CD14-positive monocyte (primary cell): ENCODE results near the gene HTRA2. TPM values are rescaled to one million over a fixed set of nuclear protein-coding genes. Genes with fewer than 3 reads are reported as not detected.
A peak's percentile ranks its signal among the peaks of the same experiment; 100 is the strongest.

Experiments
- DNase-seq, 3 donors: peaks; one replicate each; pipeline ENCODE4 v3.0.0-alpha.2; 2011 to 2022
- H2AFZ ChIP-seq: 2 replicates; pipeline ENCODE4 v1.6.0; 2012; ENCODE audit warnings: mild to moderate bottlenecking, low read depth, low read length, inconsistent platforms; ENCODE audit not compliant: insufficient read depth, poor library complexity, severe bottlenecking
- H3K27ac ChIP-seq, 2 donors: 1 replicate in 1 of 2; 2 replicates in 1 of 2; pipeline ENCODE4 v1.5.1; 2012 to 2013; ENCODE audit warnings: low read length in 2 of 2, control low read depth in 1 of 2, inconsistent platforms in 1 of 2, low read depth in 1 of 2, mild to moderate bottlenecking in 1 of 2
- H3K27me3 ChIP-seq, 2 donors: one replicate each; pipeline versions ENCODE4 v1.6.0 to v1.6.1; 2011 to 2013; ENCODE audit warnings: low read length in 2 of 2; ENCODE audit not compliant: control insufficient read depth in 2 of 2, insufficient read depth in 2 of 2
- H3K36me3 ChIP-seq, 2 donors: replicated peaks in 1 of 2; 1 replicate in 1 of 2; 2 replicates in 1 of 2; pipeline versions ENCODE4 v1.5.1 to v1.6.1; 2012 to 2013; ENCODE audit warnings: low read length in 2 of 2, control low read depth in 1 of 2, inconsistent platforms in 1 of 2, mild to moderate bottlenecking in 1 of 2; ENCODE audit not compliant: insufficient read depth in 2 of 2, control insufficient read depth in 1 of 2
- H3K4me1 ChIP-seq, 2 donors: 1 replicate in 1 of 2; 2 replicates in 1 of 2; pipeline versions ENCODE4 v1.5.1 to v1.6.1; 2012 to 2013; ENCODE audit warnings: low read length in 2 of 2, control low read depth in 1 of 2, inconsistent platforms in 1 of 2, mild to moderate bottlenecking in 1 of 2, moderate library complexity in 1 of 2; ENCODE audit not compliant: insufficient read depth in 2 of 2, control insufficient read depth in 1 of 2
- H3K4me2 ChIP-seq: replicated peaks from 2 replicates; pipeline ENCODE3; 2012; ENCODE audit warnings: low read length, moderate library complexity, mild to moderate bottlenecking; ENCODE audit not compliant: poor library complexity, severe bottlenecking; ENCODE audit errors: extremely low read depth
- H3K4me3 ChIP-seq, 3 experiments: fragments of 200-600 bp in 1 of 3; sonication (generic) in 1 of 3; replicated peaks in 1 of 3; 1 replicate in 2 of 3; 2 replicates in 1 of 3; pipeline ENCODE4 v1.5.1; 2011 to 2013; ENCODE audit warnings: low read length in 3 of 3, mild to moderate bottlenecking in 3 of 3, control low read depth in 2 of 3, low read depth in 2 of 3, inconsistent platforms in 1 of 3, moderate library complexity in 1 of 3
- H3K79me2 ChIP-seq: 2 replicates; pipeline ENCODE4 v1.6.0; 2012; ENCODE audit warnings: mild to moderate bottlenecking, control low read depth, inconsistent platforms, low read length, moderate library complexity; ENCODE audit not compliant: insufficient read depth
- H3K9ac ChIP-seq: 2 replicates; pipeline ENCODE4 v1.6.0; 2017; ENCODE audit warnings: low read length, mild to moderate bottlenecking; ENCODE audit not compliant: insufficient read depth, poor library complexity, severe bottlenecking
- H3K9me3 ChIP-seq, 2 donors: replicated peaks in 1 of 2; 1 replicate in 1 of 2; 2 replicates in 1 of 2; pipeline versions ENCODE4 v1.5.1 to v1.6.1; 2012 to 2013; ENCODE audit warnings: low read length in 2 of 2, control low read depth in 1 of 2; ENCODE audit not compliant: control insufficient read depth in 1 of 2, insufficient read depth in 1 of 2
- H4K20me1 ChIP-seq: 2 replicates; pipeline ENCODE4 v1.6.0; 2012; ENCODE audit warnings: mild to moderate bottlenecking, low read length, control low read depth, moderate library complexity; ENCODE audit not compliant: insufficient read depth
- H3K27ac Mint-ChIP-seq, 7 donors: one replicate each; pipeline ENCODE4 v1.8.0; 2020; ENCODE audit warnings: mild to moderate bottlenecking in 7 of 7, mixed read lengths in 7 of 7, moderate library complexity in 6 of 7, inconsistent platforms in 2 of 7
- H3K27me3 Mint-ChIP-seq, 3 donors: one replicate each; pipeline ENCODE4 v1.8.0; 2021 to 2022; ENCODE audit warnings: low read depth in 3 of 3, mild to moderate bottlenecking in 3 of 3, mixed read lengths in 3 of 3, moderate library complexity in 3 of 3, inconsistent platforms in 1 of 3
- H3K36me3 Mint-ChIP-seq, 2 donors: one replicate each; pipeline ENCODE4 v1.8.0; 2020; ENCODE audit warnings: mixed read lengths in 2 of 2, inconsistent platforms in 1 of 2, mild to moderate bottlenecking in 1 of 2
- H3K4me1 Mint-ChIP-seq: one replicate; pipeline ENCODE4 v1.8.0; 2020; ENCODE audit warnings: mild to moderate bottlenecking, mixed read lengths
- H3K4me3 Mint-ChIP-seq, 2 donors: one replicate each; pipeline ENCODE4 v1.8.0; 2020; ENCODE audit warnings: mild to moderate bottlenecking in 2 of 2, mixed read lengths in 2 of 2, moderate library complexity in 1 of 2
- H3K9me3 Mint-ChIP-seq, 7 donors: one replicate each; pipeline ENCODE4 v1.8.0; 2020 to 2022; ENCODE audit warnings: mixed read lengths in 7 of 7, mild to moderate bottlenecking in 6 of 7, moderate library complexity in 6 of 7, inconsistent platforms in 2 of 7
- WGBS: methylation state at CpG from one replicate; pipeline ENCODE4 v1.1.5; 2013; ENCODE audit warnings: missing lambda C conversion rate; ENCODE audit not compliant: insufficient coverage; 5-methylcytosine and 5-hydroxymethylcytosine counted together
- intact Hi-C, 2 donors: fragments of 100-400 bp; cut with micrococcal nuclease; formaldehyde crosslinking; loops; one replicate each; pipeline versions ENCODE4 v1.15.0 to v1.15.1; 2023
- polyA plus RNA-seq, 3 donors: library from polyadenylated mRNA; depleted of rRNA in 1 of 3; unstranded in 2 of 3; stranded (reverse) in 1 of 3; fragments of 300-500 nt in 2 of 3; fragments of >200 nt in 1 of 3; fragmentation: Illumina TruSeq in 2 of 3; gene quantifications; 1 replicate in 2 of 3; 2 replicates in 1 of 3; pipeline ENCODE4 v1.2.3, GENCODE V29; 2012 to 2021
- TF ChIP-seq, protein P1 (sequence below): fragments of 200-600 bp; IDR thresholded peaks from one replicate; pipeline ENCODE4 v1.8.0; 2022; ENCODE audit warnings: antibody characterized with exemption, mild to moderate bottlenecking

The HTRA2 gene
- polyA plus RNA-seq, 3 donors = 11.3 to 20.5 (median 15.0) TPM

DNA sequence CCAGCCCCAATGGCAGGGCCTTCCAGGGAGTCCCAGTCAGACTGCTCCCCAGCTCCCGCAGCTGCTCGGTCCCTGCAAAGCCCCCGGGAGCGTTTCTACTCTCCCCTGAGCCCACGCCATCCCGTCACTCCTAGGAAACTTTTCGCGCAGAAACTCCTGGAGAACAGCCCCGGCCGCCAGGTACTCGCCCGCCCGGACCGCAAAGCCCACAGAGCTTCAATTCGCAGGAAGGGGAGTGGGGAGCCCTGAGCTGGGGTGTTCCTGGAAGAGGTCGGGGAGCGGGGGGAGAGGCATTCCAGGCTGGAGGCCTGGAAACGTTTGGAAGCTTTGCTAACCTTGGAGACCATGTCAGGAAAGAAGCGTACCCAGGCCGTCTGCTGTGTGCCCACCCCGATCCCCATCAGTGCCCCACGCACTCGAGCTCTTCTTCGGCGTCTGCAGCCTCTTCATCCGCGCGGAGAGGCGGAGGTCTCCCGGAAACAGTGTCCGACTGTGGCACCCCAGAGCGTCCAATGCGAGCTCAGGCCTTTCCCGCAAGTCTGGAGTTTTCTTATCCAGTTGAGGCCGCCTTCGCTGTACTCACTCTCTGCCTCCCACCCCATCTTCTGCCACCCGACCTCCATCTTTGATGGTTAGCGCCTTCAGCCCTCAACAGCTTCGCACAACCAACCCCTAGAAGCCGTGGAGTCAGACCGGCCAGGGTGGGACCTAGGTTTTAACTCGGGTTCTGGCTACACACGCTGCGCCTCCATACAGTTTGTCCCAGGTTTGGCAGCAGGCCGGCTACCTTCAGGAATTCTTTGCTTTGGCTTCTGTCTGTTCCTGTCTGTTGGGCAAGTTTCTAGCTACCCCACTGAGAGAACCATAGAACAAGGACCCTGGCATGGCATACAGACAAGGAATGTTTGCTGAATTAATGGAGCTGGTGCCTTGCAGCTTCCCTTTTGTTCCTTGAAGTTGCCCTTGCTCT lies 25.9 kb upstream of the HTRA2 start:
- no peaks in the 10 kb centered on the region for H3K36me3 ChIP-seq
- intact Hi-C loops = no loop called here
- H3K9me3 ChIP-seq = peaks cover 0 to 11% of the 10 kb centered on the region in 2 donors
- H2AFZ ChIP-seq = peak overlapping the region; percentile 92
- Mint-ChIP-seq H3K27ac (peak overlapping the region; percentile 78 to 94 (median 88)), H3K36me3 (peaks cover 42 to 47% of the 10 kb centered on the region in 2 donors), H3K9me3 (peaks cover 0 to 15% (median 6%) of the 10 kb centered on the region in 7 donors), H3K27me3 (peaks cover 42 to 57% (median 46%) of the 10 kb centered on the region in 3 donors), H3K4me1 (peaks cover 69% of the 10 kb centered on the region), H3K4me3 (peak overlapping the region; percentile 88 to 96)
- peak overlapping the region; percentile 39 to 85 (median 77) for H3K4me3 ChIP-seq
- no peaks in the 10 kb centered on the region for H4K20me1 ChIP-seq
- peaks cover 69 to 75% of the 10 kb centered on the region in 2 donors for H3K4me1 ChIP-seq
- TF ChIP-seq, protein P1, sequence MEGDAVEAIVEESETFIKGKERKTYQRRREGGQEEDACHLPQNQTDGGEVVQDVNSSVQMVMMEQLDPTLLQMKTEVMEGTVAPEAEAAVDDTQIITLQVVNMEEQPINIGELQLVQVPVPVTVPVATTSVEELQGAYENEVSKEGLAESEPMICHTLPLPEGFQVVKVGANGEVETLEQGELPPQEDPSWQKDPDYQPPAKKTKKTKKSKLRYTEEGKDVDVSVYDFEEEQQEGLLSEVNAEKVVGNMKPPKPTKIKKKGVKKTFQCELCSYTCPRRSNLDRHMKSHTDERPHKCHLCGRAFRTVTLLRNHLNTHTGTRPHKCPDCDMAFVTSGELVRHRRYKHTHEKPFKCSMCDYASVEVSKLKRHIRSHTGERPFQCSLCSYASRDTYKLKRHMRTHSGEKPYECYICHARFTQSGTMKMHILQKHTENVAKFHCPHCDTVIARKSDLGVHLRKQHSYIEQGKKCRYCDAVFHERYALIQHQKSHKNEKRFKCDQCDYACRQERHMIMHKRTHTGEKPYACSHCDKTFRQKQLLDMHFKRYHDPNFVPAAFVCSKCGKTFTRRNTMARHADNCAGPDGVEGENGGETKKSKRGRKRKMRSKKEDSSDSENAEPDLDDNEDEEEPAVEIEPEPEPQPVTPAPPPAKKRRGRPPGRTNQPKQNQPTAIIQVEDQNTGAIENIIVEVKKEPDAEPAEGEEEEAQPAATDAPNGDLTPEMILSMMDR = no peak
- H3K9ac ChIP-seq = peak overlapping the region; percentile 75
- H3K27me3 ChIP-seq = peaks cover 32 to 47% of the 10 kb centered on the region in 2 donors
- peak overlapping the region; percentile 74 to 89 for H3K27ac ChIP-seq
- H3K79me2 ChIP-seq = peaks cover 28% of the 10 kb centered on the region
- 52% methylated on average over 45 of the region's 45 CpGs for WGBS
- peak overlapping the region; percentile 88 for H3K4me2 ChIP-seq
- no peak for DNase-seq

DNA sequence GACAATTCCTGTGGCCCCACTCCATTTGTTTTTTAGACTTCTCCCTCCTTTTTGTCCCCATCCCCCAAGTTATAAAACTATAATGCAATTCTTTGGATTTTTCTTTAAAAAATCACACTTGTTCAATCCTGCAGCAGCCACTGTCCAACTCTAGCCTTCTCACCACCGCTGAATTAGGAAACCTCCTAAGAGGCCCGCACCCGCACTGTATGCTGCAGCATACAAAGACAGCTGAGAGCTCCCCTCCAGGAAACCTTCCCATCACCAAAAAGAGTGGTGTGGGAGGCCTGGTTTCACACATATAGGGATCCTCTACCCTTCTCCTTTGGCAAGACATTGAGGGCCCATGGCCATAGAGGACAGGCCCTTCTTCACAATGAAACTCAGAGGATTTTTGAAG lies 25.1 kb upstream of the HTRA2 start:
- peak overlapping the region; percentile 25 to 94 (median 79) for H3K27ac Mint-ChIP-seq
- H3K4me1 ChIP-seq = peaks cover 61 to 67% of the 10 kb centered on the region in 2 donors
- peak overlapping the region; percentile 59 to 96 for H3K4me3 Mint-ChIP-seq
- H3K9me3 ChIP-seq = peaks cover 0 to 7% of the 10 kb centered on the region in 2 donors
- H3K27ac ChIP-seq = no peak overlapping the region
- H3K36me3 Mint-ChIP-seq = peaks cover 37 to 46% of the 10 kb centered on the region in 2 donors
- peak overlapping the region in 1 of 3 experiments; percentile 85 for H3K4me3 ChIP-seq
- peak overlapping the region; percentile 96 for H3K4me2 ChIP-seq
- WGBS = no CpG with 5 or more reads among the region's 3 CpGs
- peaks cover 40 to 57% (median 44%) of the 10 kb centered on the region in 3 donors for H3K27me3 Mint-ChIP-seq
- intact Hi-C loops = no loop called here
- peaks cover 28% of the 10 kb centered on the region for H3K79me2 ChIP-seq
- TF ChIP-seq, protein P1 = no peak
- H3K9ac ChIP-seq = no peak overlapping the region
- peaks cover 63% of the 10 kb centered on the region for H3K4me1 Mint-ChIP-seq
- no peak overlapping the region for H2AFZ ChIP-seq
- H4K20me1 ChIP-seq = no peaks in the 10 kb centered on the region
- H3K27me3 ChIP-seq = peaks cover 25 to 46% of the 10 kb centered on the region in 2 donors
- peaks cover 0 to 10% (median 4%) of the 10 kb centered on the region in 7 donors for H3K9me3 Mint-ChIP-seq
- DNase-seq = no peak
- H3K36me3 ChIP-seq = no peaks in the 10 kb centered on the region
